Left forelimb (tissue), 1 donor: Measurements from ENCODE around the gene RFT1.
A peak's percentile ranks its signal among the peaks of the same experiment; 100 is the strongest.
"Not testable (repeated sequence)": the region's sequence is repeated elsewhere in the genome, so short reads cannot be mapped to it uniquely, and the experiment has no call there.

ENCODE experiments used
- DNase-seq: peaks from one replicate; pipeline ENCODE4 v3.0.0-alpha.2; 2018; ENCODE audit warnings: low spot score

The RFT1 gene

GRCh38 chr3:53071882-53072431 is 58.3 kb downstream of the RFT1 start:
- no peak for DNase-seq

DNA sequence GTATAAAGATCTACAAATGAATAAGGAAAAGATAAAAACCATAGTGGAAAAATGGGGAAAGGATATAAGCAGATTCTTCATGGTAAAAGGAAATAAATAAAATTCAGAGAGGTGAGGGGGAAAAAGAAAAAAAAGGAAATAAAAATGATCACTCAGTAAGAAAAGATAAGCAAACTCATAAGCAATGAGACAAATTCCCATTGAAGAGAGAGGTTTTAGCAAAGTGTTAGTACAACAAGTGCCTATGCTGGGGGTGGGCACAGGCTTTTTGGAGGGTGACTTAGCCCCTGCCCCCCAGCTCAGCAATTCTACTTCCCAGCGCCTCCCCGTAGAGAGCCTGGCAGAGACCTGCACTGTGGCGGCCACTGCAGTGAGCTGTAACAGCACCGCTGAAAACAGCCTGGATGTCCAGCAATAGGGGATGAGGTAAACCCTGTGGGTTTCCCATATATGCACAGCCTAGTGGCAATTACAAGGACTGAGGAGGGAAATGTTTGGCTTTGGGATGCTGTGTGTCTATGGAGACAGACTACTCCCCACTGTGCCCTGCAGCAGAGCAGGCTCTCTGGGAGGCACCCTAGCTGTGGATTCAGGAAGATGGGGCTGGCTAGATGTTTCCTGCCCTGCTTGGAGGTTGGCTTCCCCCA is 60.7 kb downstream of the RFT1 start:
- DNase-seq, result no peak

DNA sequence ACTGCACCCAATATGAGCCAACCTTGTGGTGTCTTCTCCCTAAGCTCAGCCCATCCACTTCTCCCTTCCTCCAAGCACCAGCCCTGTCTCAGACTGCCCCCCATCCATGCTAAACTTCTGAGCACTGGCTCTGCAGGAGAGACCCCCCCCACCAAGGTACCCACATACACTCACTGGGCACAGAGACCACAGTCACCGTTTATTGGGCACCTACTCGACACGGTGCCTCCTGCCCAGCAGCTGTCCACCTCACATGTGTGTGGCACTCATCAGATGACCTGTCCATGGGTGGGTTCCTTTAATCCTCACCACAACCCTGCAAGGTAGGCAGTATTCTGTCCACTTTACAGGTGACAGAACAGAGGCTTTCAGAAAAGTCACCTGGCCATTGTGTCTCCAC is 62.1 kb downstream of the RFT1 start:
- no peak for DNase-seq

DNA sequence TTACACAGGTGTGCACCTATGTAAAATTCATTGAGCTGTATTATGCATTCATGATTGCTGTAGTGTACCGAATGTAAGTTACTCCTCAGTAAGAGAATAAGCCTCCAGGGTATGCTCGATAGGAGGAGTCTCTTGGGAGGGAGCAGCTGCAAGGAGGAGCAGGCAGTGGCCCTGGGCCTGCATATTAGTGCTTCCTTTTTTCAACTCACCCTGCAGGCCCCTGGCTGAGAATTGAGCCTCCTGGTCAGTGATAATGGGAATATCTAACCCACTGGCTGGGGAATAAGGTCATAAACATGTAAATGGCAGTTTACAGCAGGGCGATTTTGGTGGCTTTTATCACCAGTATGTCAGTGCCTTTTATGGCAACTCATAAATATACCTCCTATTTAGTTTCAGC is 62.7 kb downstream of the RFT1 start:
- no peak for DNase-seq

- no peak for DNase-seq
Measured at GRCh38 chr3:53065841-53066480, 64.3 kb downstream of the RFT1 start.

DNA sequence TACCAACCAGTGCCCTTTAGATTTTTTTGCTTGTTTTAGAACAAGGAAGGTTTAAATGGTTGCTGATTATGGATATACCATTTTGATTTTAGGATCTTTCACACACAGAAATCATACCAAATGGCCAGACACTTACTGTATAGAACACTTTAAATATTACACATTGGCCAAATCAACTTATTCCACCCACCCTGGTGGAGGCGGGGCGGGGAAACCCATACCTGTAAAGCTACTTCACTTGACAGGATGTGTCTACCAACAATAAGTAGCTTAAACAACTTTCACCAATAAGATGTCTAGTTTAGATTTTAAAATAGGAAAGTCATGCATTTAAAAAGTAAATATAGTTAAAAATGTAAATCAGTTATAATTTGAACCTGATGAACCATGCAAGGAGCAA is 67.3 kb downstream of the RFT1 start:
- DNase-seq, result no peak

DNA sequence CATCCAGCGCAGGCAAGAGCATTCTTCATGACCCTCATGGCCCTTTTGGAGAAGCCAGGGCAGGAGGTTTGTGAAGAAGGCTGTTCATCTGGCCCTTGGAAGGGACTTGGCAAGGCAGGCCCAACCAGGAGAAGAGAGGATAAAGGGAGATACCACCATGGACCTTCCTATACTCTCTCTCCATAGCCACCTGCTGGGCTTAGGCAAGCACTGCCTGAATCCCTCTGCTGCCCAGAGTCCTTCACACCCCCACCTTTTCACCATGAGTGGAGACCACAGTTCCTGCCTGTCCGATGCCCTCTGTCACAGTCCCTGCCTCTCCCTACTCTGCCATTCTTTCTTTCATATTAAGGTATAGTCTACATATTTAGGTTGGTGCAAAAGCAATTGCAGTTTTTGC is 73.8 kb downstream of the RFT1 start:
- no peak for DNase-seq

- DNase-seq, result not testable (repeated sequence)
Measured at GRCh38 chr3:53054233-53054632, 76.0 kb downstream of the RFT1 start.

DNA sequence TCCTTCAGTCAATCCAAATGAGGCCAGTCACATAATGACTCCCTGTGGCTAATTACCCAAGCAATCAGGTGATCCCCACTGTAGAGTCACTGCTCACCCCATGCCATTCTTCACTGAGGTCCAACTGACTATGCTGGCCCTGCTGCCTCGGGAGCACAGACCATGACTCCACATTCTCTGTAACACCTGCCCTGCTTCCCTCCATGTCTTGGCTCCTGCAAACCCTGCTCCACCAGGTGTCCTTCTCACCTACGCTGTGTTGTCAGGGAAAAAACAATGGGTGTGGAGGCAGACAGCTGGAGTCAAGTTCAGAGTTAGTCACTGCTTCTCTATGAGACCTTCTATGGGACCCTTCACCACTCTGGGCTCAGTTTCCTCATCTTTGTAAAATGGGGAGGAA is 78.3 kb downstream of the RFT1 start:
- DNase-seq, result no peak

DNA sequence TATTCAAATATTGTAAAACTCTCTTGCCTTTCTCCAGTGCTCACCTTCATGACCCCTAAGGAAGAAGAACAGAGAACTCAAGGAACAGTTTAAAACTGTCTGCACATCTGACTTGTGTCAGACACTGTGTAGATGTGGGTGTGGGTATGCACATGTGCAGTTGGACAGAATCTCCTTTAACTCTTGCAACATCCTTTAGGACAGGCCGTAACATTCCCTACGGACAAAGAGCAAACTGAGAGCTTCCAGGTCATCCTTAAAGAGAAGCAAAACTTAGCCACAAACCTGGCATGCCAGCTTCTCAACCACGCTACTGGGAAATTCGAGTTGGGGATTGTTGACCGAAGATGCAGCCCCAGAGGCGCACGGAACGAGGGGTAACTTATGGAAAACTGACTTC is 80.2 kb downstream of the RFT1 start:
- no peak for DNase-seq

GRCh38 chr3:53046171-53047170 is 83.8 kb downstream of the RFT1 start:
- no peak for DNase-seq

GRCh38 chr3:53045518-53046170 is 84.6 kb downstream of the RFT1 start, which contains the start of gene SFMBT1:
SFMBT1 (minus strand) TSS chr3:53046073; CDS start chr3:52969128, 76,945 bp downstream.
- DNase-seq, result peak; percentile 85

DNA sequence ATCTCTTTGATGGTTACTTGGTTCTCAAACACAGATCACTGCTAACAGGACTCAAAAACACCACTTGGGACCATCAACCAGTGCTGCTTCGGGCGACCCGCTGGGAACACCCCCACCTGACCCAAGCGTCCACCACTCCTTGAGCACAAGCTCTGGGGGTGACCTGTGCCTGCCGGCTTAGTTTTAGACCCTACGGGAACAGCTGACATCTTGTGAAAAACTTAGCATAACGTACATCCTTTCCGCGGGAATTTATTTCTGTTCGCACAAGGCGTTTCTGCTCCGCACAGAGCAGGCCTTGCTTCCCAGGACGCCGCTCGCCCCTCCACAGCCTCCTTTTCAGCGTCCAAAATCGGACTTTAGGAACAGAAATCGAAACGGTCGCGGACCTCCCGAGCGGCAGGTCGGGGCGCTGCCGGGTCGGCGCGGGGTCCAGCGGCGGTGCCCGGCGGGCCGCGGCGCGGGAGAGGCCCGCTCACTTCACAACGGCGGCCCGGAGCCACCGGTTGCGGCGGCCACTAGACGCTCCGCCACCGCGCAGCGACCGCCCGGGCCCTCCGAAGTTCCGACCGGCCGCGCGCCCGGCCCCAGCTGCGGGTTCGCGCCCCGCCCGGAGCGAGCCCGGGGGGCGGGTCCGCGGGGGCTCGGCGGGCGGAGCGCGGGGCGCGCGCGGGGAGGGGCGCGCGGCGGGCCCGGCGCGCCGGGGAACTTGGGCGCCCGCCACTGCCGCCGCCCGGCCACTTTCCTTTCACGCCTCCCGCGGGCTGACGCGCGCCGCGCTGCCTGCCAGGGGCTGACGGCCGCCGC is 85.3 kb downstream of the RFT1 start:
- DNase-seq, result peak; percentile 78

DNA sequence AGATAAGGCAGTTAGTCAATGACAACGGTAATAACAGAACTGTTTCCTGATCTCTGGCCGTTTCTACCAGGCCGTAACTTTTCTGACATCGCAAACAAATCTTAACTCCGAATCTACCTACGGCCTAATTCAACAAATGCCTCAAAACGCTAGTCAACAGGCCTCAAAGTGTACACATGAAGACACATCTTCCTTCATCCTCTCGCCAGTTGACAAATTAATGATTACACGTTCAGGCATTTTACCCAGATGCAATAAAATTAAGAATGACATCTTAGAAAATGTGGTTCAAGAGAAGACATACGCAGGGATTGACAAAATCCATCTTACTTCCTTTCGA is 85.9 kb downstream of the RFT1 start:
- DNase-seq, result no peak

GRCh38 chr3:53043738-53044137 is 86.5 kb downstream of the RFT1 start:
- DNase-seq, result no peak

DNA sequence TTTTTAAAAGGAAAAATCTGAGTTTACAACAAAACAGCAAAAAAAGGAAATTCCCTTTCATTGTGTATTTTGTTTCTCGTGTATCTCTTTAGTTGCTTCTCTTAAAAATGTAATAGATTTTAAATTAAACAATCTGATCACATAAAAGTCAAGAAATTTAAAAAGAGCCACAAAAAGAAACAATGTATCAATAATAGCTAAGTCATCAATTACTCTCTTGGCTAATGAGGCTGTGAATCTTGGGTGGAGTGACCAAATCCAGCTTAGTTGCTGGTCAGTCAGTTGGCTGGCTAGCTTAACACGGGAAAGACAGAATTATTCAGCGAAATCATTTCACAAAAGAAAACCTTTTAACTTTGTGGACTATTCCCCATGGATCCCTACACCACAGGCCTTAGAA is 87.6 kb downstream of the RFT1 start:
- no peak for DNase-seq

GRCh38 chr3:53040351-53040820 is 89.8 kb downstream of the RFT1 start:
- DNase-seq, result no peak

- DNase-seq, result no peak
Measured at GRCh38 chr3:53039376-53039752, 90.9 kb downstream of the RFT1 start.

DNA sequence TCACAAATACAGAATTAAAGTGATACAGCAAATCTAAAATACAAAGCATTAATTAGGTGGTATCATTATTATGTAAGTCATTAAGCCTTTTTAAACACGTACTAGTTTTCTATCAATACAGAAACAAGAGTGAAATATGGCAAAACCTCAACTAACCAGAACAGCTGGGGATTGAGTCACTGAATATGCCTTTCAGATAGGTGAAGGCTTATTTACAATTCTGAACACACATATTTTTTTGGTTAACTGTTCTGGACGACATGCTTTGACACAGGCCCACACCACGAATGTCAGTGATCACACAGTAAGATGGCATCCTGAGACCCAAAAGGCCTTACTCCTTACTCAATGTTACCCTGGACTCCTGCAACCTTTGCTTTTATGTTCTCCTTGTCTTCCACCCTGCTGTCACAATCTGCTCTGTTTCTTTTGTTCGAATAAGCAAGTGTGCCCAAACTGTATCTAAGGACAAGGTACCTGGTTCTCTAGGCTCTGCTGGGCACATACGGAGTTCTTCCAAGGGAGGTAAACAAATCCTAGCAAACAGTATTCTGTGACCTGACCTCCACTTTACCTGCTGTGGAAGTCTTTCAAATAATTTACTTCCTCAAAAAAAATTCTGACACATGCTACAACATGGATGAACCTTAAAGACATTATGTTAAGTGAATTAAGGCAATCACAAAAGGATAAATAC is 91.4 kb downstream of the RFT1 start:
- DNase-seq, result no peak
